ENCODE results near the gene P4HTM.
"Not testable (repeated sequence)": the region's sequence is repeated elsewhere in the genome, so short reads cannot be mapped to it uniquely, and the experiment has no call there.

The P4HTM gene

GRCh38 chr3:48999085-48999858, 9.2 kb downstream of the P4HTM start:
- no peaks in the 10 kb centered on the region for H3K27me3 ChIP-seq (ENCODE audit: control insufficient read depth, insufficient read depth, low read length)
- 0 out of 2 replicates have a peak overlapping the region, but pooled peaks have one; percentile 21 for H3K9ac ChIP-seq (ENCODE audit: low read depth, low read length)
- H3K4me3 ChIP-seq (ENCODE audit: low read depth, low read length): no peak overlapping the region
- no peaks in the 10 kb centered on the region for H3K9me3 ChIP-seq (ENCODE audit: control insufficient read depth, insufficient read depth, low read length)
- H3K27ac ChIP-seq (ENCODE audit: low read depth, low read length): no peak overlapping the region
- peaks cover 18% of the 10 kb centered on the region for H3K4me1 ChIP-seq (ENCODE audit: control insufficient read depth, insufficient read depth, low read length)
- H3K36me3 ChIP-seq (ENCODE audit: control insufficient read depth, insufficient read depth, low read length): peaks cover 4% of the 10 kb centered on the region; the same call in 1 of the 2 replicates

- H3K4me1 ChIP-seq (ENCODE audit: control insufficient read depth, insufficient read depth, low read length): peaks cover 21% of the 10 kb centered on the region
- no peak overlapping the region for H3K4me3 ChIP-seq (ENCODE audit: low read depth, low read length)
- H3K27ac ChIP-seq (ENCODE audit: low read depth, low read length): no peak overlapping the region
- H3K9me3 ChIP-seq (ENCODE audit: control insufficient read depth, insufficient read depth, low read length): no peaks in the 10 kb centered on the region
- H3K36me3 ChIP-seq (ENCODE audit: control insufficient read depth, insufficient read depth, low read length): peaks cover 4% of the 10 kb centered on the region; the same call in 1 of the 2 replicates
- no peaks in the 10 kb centered on the region; the same call in 1 of the 2 replicates for H3K27me3 ChIP-seq (ENCODE audit: control insufficient read depth, insufficient read depth, low read length)
- no peak overlapping the region for H3K9ac ChIP-seq (ENCODE audit: low read depth, low read length)
Observed at GRCh38 chr3:49001155-49001554, 11.1 kb downstream of the P4HTM start.

GRCh38 chr3:49004352-49005302, 14.6 kb downstream of the P4HTM start:
- H3K9me3 ChIP-seq (ENCODE audit: control insufficient read depth, insufficient read depth, low read length): no peaks in the 10 kb centered on the region
- H3K36me3 ChIP-seq (ENCODE audit: control insufficient read depth, insufficient read depth, low read length): peaks cover 5% of the 10 kb centered on the region; the same call in 1 of the 2 replicates
- no peaks in the 10 kb centered on the region; the same call in 1 of the 2 replicates for H3K27me3 ChIP-seq (ENCODE audit: control insufficient read depth, insufficient read depth, low read length)
- H3K4me3 ChIP-seq (ENCODE audit: low read depth, low read length): no peak overlapping the region
- peaks cover 23% of the 10 kb centered on the region for H3K4me1 ChIP-seq (ENCODE audit: control insufficient read depth, insufficient read depth, low read length)
- no peak overlapping the region for H3K9ac ChIP-seq (ENCODE audit: low read depth, low read length)
- no peak overlapping the region for H3K27ac ChIP-seq (ENCODE audit: low read depth, low read length)

GRCh38 chr3:49005303-49005680, 15.3 kb downstream of the P4HTM start:
- H3K4me1 ChIP-seq (ENCODE audit: control insufficient read depth, insufficient read depth, low read length): peaks cover 16% of the 10 kb centered on the region
- H3K9ac ChIP-seq (ENCODE audit: low read depth, low read length): no peak overlapping the region
- H3K9me3 ChIP-seq (ENCODE audit: control insufficient read depth, insufficient read depth, low read length): no peaks in the 10 kb centered on the region
- no peak overlapping the region for H3K27ac ChIP-seq (ENCODE audit: low read depth, low read length)
- peaks cover 5% of the 10 kb centered on the region; the same call in 1 of the 2 replicates for H3K36me3 ChIP-seq (ENCODE audit: control insufficient read depth, insufficient read depth, low read length)
- no peaks in the 10 kb centered on the region; the same call in 1 of the 2 replicates for H3K27me3 ChIP-seq (ENCODE audit: control insufficient read depth, insufficient read depth, low read length)
- H3K4me3 ChIP-seq (ENCODE audit: low read depth, low read length): no peak overlapping the region

GRCh38 chr3:49005998-49006397, 16.0 kb downstream of the P4HTM start:
- Histone ChIP-seq H3K36me3 (ENCODE audit: control insufficient read depth, insufficient read depth, low read length) (peaks cover 5% of the 10 kb centered on the region; the same call in 1 of the 2 replicates), H3K4me3 (ENCODE audit: low read depth, low read length) (peak overlapping the region; percentile 98; the same call in 1 of the 2 replicates), H3K9me3 (ENCODE audit: control insufficient read depth, insufficient read depth, low read length) (no peaks in the 10 kb centered on the region), H3K27me3 (ENCODE audit: control insufficient read depth, insufficient read depth, low read length) (no peaks in the 10 kb centered on the region; the same call in 1 of the 2 replicates), H3K9ac (ENCODE audit: low read depth, low read length) (no peak overlapping the region), H3K27ac (ENCODE audit: low read depth, low read length) (peak overlapping the region; percentile 32), H3K4me1 (ENCODE audit: control insufficient read depth, insufficient read depth, low read length) (peaks cover 12% of the 10 kb centered on the region)

- Histone ChIP-seq H3K27me3 (ENCODE audit: control insufficient read depth, insufficient read depth, low read length) (no peaks in the 10 kb centered on the region; the same call in 1 of the 2 replicates), H3K27ac (ENCODE audit: low read depth, low read length) (peak overlapping the region; percentile 48), H3K9me3 (ENCODE audit: control insufficient read depth, insufficient read depth, low read length) (no peaks in the 10 kb centered on the region), H3K36me3 (ENCODE audit: control insufficient read depth, insufficient read depth, low read length) (peaks cover 10% of the 10 kb centered on the region), H3K4me1 (ENCODE audit: control insufficient read depth, insufficient read depth, low read length) (peaks cover 12% of the 10 kb centered on the region), H3K9ac (ENCODE audit: low read depth, low read length) (peak overlapping the region; percentile 71), H3K4me3 (ENCODE audit: low read depth, low read length) (peak overlapping the region; percentile 98)
Observed at GRCh38 chr3:49006408-49007067, 16.5 kb downstream of the P4HTM start.

- peaks cover 17% of the 10 kb centered on the region for H3K36me3 ChIP-seq (ENCODE audit: control insufficient read depth, insufficient read depth, low read length)
- peaks cover 12% of the 10 kb centered on the region for H3K4me1 ChIP-seq (ENCODE audit: control insufficient read depth, insufficient read depth, low read length)
- no peaks in the 10 kb centered on the region; the same call in 1 of the 2 replicates for H3K27me3 ChIP-seq (ENCODE audit: control insufficient read depth, insufficient read depth, low read length)
- H3K27ac ChIP-seq (ENCODE audit: low read depth, low read length): peak within 1 kb of the TSS; percentile 99
- no peaks in the 10 kb centered on the region for H3K9me3 ChIP-seq (ENCODE audit: control insufficient read depth, insufficient read depth, low read length)
- H3K4me3 ChIP-seq (ENCODE audit: low read depth, low read length): peak within 1 kb of the TSS; percentile 98
- peak within 1 kb of the TSS; percentile 99 for H3K9ac ChIP-seq (ENCODE audit: low read depth, low read length)
Observed at GRCh38 chr3:49007068-49007770, 17.2 kb downstream of the P4HTM start, which contains the start of gene WDR6. WDR6 (plus strand) TSS chr3:49007391; CDS start chr3:49007432, 41 bp downstream.

GRCh38 chr3:49007771-49008528, 17.9 kb downstream of the P4HTM start:
- Histone ChIP-seq H3K4me1 (ENCODE audit: control insufficient read depth, insufficient read depth, low read length) (peaks cover 12% of the 10 kb centered on the region), H3K4me3 (ENCODE audit: low read depth, low read length) (peak overlapping the region; percentile 98), H3K27ac (ENCODE audit: low read depth, low read length) (peak overlapping the region; percentile 99), H3K9me3 (ENCODE audit: control insufficient read depth, insufficient read depth, low read length) (no peaks in the 10 kb centered on the region), H3K9ac (ENCODE audit: low read depth, low read length) (peak overlapping the region; percentile 99), H3K36me3 (ENCODE audit: control insufficient read depth, insufficient read depth, low read length) (peaks cover 25% of the 10 kb centered on the region), H3K27me3 (ENCODE audit: control insufficient read depth, insufficient read depth, low read length) (no peaks in the 10 kb centered on the region; the same call in 1 of the 2 replicates)

GRCh38 chr3:49008627-49009026, 18.6 kb downstream of the P4HTM start:
- H3K27me3 ChIP-seq (ENCODE audit: control insufficient read depth, insufficient read depth, low read length); H3K27ac ChIP-seq (ENCODE audit: low read depth, low read length); H3K9ac ChIP-seq (ENCODE audit: low read depth, low read length); H3K9me3 ChIP-seq (ENCODE audit: control insufficient read depth, insufficient read depth, low read length): not testable (repeated sequence)
- Histone ChIP-seq H3K36me3 (ENCODE audit: control insufficient read depth, insufficient read depth, low read length) (peaks cover 31% of the 10 kb centered on the region), H3K4me1 (ENCODE audit: control insufficient read depth, insufficient read depth, low read length) (peaks cover 12% of the 10 kb centered on the region), H3K4me3 (ENCODE audit: low read depth, low read length) (peak overlapping the region; percentile 98)

Measured in HUES48 (cell line).